Measurements from ENCODE around the gene MOB3B.

The MOB3B gene

DNA sequence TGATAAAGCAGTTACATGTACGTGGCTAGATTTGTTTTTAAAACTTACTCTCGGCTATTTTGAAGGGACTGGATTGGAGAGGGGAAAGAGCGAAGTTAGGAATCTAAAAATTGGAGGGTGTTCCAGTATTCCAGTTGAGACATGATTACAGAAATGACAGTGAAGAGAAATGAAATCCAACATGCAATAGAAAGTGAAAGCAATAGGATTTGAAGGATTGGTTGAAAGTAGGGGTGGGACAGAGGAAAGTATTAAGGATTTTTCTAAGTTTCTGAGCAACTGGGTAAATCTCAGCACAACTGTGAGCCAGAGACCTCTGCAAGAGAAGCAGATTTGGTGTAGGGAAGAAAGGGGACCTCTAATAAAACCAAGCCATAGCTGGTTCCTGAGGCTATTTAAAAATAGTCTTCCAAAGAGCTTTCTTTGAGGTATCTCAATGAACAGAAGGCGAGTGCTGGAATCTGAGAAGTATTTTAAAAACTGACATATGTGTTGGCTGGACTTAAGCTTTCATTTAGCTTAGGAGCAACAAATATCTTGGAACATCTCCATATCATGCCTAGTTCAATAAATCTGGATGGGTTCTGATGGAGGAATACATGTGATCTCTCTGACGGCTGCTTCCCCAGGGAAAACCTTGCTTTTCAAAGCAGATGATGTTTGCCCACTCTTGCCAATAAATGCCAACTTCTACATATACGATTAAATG lies 115.9 kb downstream of the MOB3B start:
- DNase-seq = no peak

GRCh38 chr9:27412963-27413362 lies 116.7 kb downstream of the MOB3B start:
- no peak for DNase-seq

GRCh38 chr9:27412081-27412480 lies 117.5 kb downstream of the MOB3B start:
- DNase-seq = no peak

DNA sequence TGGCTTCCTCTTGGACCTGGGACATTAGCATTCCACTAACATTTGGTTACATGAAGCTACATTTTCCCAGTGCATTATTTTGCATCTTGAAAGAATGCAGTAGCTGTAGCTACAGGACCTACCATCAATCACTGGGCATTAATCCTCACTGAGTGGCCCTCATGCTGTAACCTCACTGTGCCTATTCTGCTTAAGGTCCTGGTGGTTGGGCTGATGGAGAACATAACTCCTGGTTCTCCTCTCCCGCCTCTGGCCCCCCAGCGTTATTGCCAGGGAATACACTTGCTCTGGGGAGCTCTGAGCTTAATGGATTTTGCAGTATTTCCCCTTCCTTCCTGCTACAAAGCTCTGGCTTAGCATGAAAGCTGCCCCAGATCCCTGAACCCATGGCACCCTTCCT lies 121.1 kb downstream of the MOB3B start:
- DNase-seq = no peak

DNA sequence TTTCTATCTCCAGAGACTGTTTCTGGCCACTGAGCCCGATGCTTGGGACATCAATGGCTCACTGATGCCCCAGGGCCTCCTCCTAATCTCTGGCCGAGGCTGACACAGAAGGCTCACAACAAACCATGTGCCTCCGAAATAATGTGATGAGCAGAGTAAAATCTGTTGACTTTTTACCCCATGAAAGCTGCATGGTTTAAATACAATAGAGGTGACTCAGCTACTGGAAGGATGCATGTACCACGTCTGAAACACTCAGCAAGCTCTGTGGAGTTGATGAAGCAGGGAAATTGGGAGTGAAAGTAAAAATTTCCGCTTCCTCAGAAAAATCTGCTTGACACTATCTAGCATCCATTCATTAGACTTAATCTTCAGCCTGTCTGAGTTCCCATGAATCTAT lies 121.6 kb downstream of the MOB3B start:
- no peak for DNase-seq

- no peak for DNase-seq
Observed at GRCh38 chr9:27407491-27407890, 122.1 kb downstream of the MOB3B start.

GRCh38 chr9:27404661-27405060 lies 125.0 kb downstream of the MOB3B start:
- no peak for DNase-seq

- no peak for DNase-seq
Observed at GRCh38 chr9:27402626-27403025, 127.0 kb downstream of the MOB3B start.

DNA sequence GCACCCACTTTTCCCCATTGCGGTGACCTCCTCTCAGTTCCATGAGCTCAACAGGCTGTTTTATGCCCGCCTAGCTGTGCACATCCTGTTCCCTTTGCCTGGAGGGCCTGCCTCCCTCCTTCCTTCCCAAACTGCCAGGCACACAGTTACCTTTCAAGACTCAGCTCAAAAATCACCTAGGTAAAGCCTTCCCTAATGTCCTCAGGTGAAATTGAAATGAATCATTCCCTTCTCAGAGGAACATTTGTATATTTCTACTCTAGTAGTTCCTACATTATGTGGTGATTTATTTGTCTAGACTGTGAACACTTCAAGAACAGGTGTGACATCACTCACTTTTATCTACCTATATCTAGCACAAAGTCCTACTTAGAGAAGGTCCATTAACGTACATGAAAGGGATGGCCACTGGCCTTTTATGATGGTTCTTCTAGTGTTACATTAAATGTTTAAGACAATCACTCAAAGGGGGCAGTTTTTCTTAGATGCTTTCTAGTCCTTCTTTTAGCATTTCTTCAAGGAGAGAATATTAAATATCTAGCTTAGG lies 129.2 kb downstream of the MOB3B start:
- DNase-seq = no peak

- no peak for DNase-seq
Observed at GRCh38 chr9:27398982-27399653, 130.5 kb downstream of the MOB3B start.

DNA sequence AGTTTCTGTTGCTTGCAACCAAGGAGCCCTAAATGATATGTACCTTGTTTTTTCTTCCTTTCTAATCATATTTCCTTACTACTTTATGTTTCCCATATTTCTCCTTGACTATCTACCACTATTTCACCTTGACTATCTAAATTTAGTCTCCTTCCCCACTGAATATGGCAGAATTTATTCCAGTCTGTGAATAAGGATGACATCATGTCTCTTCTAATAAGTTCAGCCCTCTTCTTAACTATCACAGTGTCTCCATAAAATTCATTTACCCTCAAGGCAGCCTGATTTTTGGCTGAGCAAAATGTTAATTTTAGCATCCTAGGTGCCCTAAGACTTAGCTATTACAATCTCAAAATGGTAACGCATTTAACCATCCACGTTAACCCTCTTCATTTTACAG lies 133.1 kb downstream of the MOB3B start:
- DNase-seq = no peak

DNA sequence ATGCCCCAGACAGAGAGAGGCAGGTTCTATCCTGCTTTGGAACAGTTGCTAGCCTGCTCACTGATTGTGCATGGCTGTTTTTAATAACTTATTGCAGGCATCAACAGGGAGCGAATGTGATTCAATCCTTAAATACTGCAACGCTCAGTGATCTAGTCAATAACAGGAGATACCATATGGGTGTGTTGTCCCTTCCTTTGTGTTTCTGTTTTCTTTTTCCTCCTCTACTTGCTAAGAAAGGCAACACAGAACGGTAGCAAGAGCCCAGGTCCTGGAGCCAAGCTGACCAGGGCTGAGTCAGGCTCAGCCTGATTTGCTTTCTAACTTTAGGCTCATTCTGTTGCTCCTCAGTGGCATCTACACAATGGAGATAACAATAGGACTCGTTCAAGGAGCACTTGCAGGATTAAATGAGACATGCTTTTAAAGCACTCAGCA lies 134.1 kb downstream of the MOB3B start:
- DNase-seq = peak; percentile 12

GRCh38 chr9:27394826-27395201 lies 134.8 kb downstream of the MOB3B start:
- no peak for DNase-seq

GRCh38 chr9:27394154-27394825 lies 135.3 kb downstream of the MOB3B start:
- no peak for DNase-seq

GRCh38 chr9:27393054-27393846 lies 136.4 kb downstream of the MOB3B start:
- DNase-seq = no peak

DNA sequence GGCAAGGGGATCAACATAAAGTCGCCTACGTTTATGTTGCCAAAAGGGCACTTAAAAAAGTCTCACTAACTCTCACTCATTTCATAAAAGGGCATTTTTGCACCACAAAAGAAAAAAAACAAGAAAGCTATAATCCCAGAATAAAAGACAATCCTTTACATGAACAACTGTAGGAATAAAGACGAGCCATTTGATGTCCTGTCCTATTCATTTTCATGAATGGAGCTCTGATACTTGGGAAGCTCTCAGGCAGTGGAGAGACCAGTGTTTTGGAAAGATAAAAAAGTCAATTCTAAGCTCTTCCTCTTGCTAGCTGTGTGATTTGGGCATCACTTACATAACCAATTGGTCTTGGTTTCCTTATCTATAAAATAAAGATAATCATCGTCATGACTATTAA lies 137.2 kb downstream of the MOB3B start:
- no peak for DNase-seq

DNA sequence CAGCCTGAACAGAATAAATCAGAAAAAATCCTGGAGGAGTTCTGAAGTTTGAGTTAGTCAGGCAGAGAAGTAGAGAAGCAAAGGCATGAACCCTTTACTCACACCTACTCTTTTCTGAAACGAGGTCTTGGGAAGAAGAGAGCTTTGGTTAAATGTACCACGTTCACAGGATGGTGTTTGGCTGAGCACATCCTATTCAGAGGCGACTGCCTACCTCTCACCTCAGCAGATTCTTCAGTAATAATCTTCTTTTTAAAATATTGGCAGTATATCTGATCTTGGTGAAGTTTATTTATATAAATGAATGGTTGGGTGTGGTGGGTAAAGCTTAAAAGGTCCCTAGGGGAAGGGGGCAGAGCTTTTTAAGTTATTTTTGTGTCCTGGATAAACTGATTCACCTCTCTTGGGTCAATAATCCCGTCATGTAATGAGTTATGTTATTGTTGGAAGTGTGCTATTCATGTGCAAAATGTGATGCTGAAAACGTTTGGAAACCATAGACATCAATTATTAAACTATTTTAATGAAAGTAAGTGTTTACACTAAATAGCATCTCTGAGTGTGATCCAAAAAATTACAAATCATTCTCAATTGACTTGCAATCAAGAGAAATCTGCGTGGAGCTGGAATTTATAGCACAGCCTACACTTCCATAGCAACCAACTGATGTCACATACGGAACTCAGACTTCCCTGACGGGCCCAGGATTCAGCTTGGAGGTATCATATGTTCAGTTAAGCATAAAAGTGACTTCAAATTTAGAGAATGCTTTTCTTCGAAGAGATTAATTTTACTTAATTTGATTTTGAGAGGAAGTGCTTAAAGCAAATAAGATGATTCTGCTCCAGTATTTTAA lies 138.3 kb downstream of the MOB3B start:
- no peak for DNase-seq

GRCh38 chr9:27388150-27388549 lies 141.5 kb downstream of the MOB3B start:
- no peak for DNase-seq

GRCh38 chr9:27387722-27388121 lies 141.9 kb downstream of the MOB3B start:
- DNase-seq = no peak

- no peak for DNase-seq
Observed at GRCh38 chr9:27386571-27387091, 143.0 kb downstream of the MOB3B start.

- no peak for DNase-seq
Observed at GRCh38 chr9:27385606-27386322, 143.8 kb downstream of the MOB3B start.
